Measurements from ENCODE around the gene BBOF1.

DNA sequence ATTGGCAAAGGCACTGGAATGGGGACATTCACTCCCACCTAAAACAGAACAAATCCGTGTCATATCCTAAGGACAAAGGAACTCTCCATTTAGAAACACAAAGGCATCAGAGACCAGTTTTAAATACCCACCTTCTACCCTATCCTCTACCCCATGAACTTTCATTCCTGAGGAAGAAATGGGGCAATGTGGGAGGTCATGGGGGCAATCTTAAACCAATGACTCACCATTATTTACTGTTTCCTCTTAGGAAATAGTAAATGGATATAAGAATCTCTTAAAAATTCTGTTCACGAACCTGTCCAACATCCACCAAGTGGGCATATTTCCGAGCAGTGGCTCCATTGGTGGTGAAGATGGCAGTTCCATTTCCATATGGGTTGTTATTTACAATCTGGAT is 45.7 kb downstream of the BBOF1 start:
- TF ChIP-seq, protein P1, sequence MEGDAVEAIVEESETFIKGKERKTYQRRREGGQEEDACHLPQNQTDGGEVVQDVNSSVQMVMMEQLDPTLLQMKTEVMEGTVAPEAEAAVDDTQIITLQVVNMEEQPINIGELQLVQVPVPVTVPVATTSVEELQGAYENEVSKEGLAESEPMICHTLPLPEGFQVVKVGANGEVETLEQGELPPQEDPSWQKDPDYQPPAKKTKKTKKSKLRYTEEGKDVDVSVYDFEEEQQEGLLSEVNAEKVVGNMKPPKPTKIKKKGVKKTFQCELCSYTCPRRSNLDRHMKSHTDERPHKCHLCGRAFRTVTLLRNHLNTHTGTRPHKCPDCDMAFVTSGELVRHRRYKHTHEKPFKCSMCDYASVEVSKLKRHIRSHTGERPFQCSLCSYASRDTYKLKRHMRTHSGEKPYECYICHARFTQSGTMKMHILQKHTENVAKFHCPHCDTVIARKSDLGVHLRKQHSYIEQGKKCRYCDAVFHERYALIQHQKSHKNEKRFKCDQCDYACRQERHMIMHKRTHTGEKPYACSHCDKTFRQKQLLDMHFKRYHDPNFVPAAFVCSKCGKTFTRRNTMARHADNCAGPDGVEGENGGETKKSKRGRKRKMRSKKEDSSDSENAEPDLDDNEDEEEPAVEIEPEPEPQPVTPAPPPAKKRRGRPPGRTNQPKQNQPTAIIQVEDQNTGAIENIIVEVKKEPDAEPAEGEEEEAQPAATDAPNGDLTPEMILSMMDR (IDR thresholded peaks at IDR 0.05; ENCODE audit: insufficient read depth, low read depth, low read length), result no peak
- no peak for TF ChIP-seq EZH2 (IDR thresholded peaks at IDR 0.05; ENCODE audit: insufficient read depth, low read length)

All from astrocyte (in vitro differentiated cells and primary cell).